Measurements from ENCODE around the gene NAPSA. TPM values are rescaled to one million over a fixed set of nuclear protein-coding genes. Genes with fewer than 3 reads are reported as not detected.

Gene NAPSA
- 0.14 and 3.3 TPM in 2 replicates for total RNA-seq

- DNase-seq (ENCODE audit: low read depth) = no peak
Measured at GRCh38 chr19:50365434-50366306, at the start of gene NAPSA. NAPSA (minus strand) TSS chr19:50365639; CDS start chr19:50365621, 18 bp downstream.

GRCh38 chr19:50413531-50413930 lies 48.1 kb upstream of the NAPSA start:
- TF ChIP-seq, protein P1, sequence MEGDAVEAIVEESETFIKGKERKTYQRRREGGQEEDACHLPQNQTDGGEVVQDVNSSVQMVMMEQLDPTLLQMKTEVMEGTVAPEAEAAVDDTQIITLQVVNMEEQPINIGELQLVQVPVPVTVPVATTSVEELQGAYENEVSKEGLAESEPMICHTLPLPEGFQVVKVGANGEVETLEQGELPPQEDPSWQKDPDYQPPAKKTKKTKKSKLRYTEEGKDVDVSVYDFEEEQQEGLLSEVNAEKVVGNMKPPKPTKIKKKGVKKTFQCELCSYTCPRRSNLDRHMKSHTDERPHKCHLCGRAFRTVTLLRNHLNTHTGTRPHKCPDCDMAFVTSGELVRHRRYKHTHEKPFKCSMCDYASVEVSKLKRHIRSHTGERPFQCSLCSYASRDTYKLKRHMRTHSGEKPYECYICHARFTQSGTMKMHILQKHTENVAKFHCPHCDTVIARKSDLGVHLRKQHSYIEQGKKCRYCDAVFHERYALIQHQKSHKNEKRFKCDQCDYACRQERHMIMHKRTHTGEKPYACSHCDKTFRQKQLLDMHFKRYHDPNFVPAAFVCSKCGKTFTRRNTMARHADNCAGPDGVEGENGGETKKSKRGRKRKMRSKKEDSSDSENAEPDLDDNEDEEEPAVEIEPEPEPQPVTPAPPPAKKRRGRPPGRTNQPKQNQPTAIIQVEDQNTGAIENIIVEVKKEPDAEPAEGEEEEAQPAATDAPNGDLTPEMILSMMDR (conservative IDR thresholded peaks at IDR 0.05; ENCODE audit: low read depth, low read length) = no peak
- H3K4me3 ChIP-seq (ENCODE audit: low read depth, low read length) = no peak overlapping the region
- no peak for DNase-seq (ENCODE audit: low read depth)

More at GRCh38 chr19:50365434-50366306, at the start of gene NAPSA:
- TF ChIP-seq, protein P1 (conservative IDR thresholded peaks at IDR 0.05; ENCODE audit: low read depth, low read length) = no peak
- H3K4me3 ChIP-seq (ENCODE audit: low read depth, low read length) = no peak within 1 kb of the TSS

GRCh38 chr19:50413096-50413495 lies 47.7 kb upstream of the NAPSA start:
- TF ChIP-seq, protein P1 (conservative IDR thresholded peaks at IDR 0.05; ENCODE audit: low read depth, low read length) = no peak
- no peak overlapping the region for H3K4me3 ChIP-seq (ENCODE audit: low read depth, low read length)
- DNase-seq (ENCODE audit: low read depth) = no peak

- H3K4me3 ChIP-seq (ENCODE audit: low read depth, low read length) = no peak overlapping the region
- DNase-seq (ENCODE audit: low read depth) = no peak
- TF ChIP-seq, protein P1 (conservative IDR thresholded peaks at IDR 0.05; ENCODE audit: low read depth, low read length) = no peak
Measured at GRCh38 chr19:50412419-50412818, 47.0 kb upstream of the NAPSA start.

DNA sequence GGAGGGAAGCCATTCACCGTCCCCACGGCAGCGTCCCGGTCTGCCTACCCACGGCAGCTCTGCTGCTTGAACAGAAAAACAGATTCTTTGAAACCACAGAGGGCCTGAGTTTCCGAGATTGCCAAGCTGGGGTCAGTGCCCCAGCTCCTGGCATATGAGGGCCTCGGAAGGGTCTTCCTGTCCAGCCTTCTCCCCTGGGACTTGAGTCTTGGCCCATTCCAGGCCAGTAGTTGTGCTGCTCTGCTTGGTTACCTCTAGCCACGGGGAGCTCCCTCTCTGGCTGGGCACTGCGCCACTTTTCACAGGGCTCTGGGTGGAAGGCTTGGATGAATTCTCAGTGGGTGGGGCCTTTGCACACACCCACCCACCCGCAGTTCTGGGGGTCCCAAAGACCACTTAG lies 44.7 kb upstream of the NAPSA start:
- no peak overlapping the region for H3K4me3 ChIP-seq (ENCODE audit: low read depth, low read length)
- TF ChIP-seq, protein P1 (conservative IDR thresholded peaks at IDR 0.05; ENCODE audit: low read depth, low read length) = no peak
- DNase-seq (ENCODE audit: low read depth) = no peak

- TF ChIP-seq, protein P1 (conservative IDR thresholded peaks at IDR 0.05; ENCODE audit: low read depth, low read length) = no peak
- no peak overlapping the region for H3K4me3 ChIP-seq (ENCODE audit: low read depth, low read length)
- no peak for DNase-seq (ENCODE audit: low read depth)
Measured at GRCh38 chr19:50409347-50409746, 43.9 kb upstream of the NAPSA start.

- TF ChIP-seq, protein P1 (conservative IDR thresholded peaks at IDR 0.05; ENCODE audit: low read depth, low read length) = no peak
- DNase-seq (ENCODE audit: low read depth) = no peak
- H3K4me3 ChIP-seq (ENCODE audit: low read depth, low read length) = no peak overlapping the region
Measured at GRCh38 chr19:50406829-50407228, 41.4 kb upstream of the NAPSA start.
